PFSK-1 (cell line): ENCODE data around the gene HERC3.

Experiments
- FOXP2 ChIP-seq: optimal IDR thresholded peaks from 2 replicates; pipeline ENCODE3; 2011; ENCODE audit warnings: borderline replicate concordance, control low read depth, inconsistent platforms; ENCODE audit not compliant: insufficient read depth; ENCODE audit errors: extremely low read length, extremely low read depth
- POLR2AphosphoS5 ChIP-seq: IDR thresholded peaks from 2 replicates; pipeline ENCODE4 v1.6.1; 2012; ENCODE audit warnings: low read depth, mild to moderate bottlenecking, control low read depth, low read length, moderate library complexity
- REST ChIP-seq, 2 experiments: IDR thresholded peaks; 2 replicates each; pipeline versions ENCODE4 v1.6.1 to v1.8.0; 2011 to 2012; ENCODE audit warnings: low read depth in 2 of 2, low read length in 2 of 2, control low read depth in 1 of 2, inconsistent platforms in 1 of 2, mild to moderate bottlenecking in 1 of 2, moderate library complexity in 1 of 2; ENCODE audit not compliant: insufficient read depth in 1 of 2
- SIN3A ChIP-seq: IDR thresholded peaks from 2 replicates; pipeline ENCODE4 v1.6.1; 2012; ENCODE audit warnings: mild to moderate bottlenecking, low read length, moderate library complexity, borderline replicate concordance; ENCODE audit not compliant: insufficient read depth
- TAF1 ChIP-seq: IDR thresholded peaks from 2 replicates; pipeline ENCODE4 v1.6.1; 2012; ENCODE audit warnings: low read length, control low read depth, borderline replicate concordance; ENCODE audit not compliant: insufficient read depth

The HERC3 gene

GRCh38 chr4:88728146-88728545 is 135.9 kb downstream of the HERC3 start:
- no peak for TF ChIP-seq POLR2AphosphoS5
- no peak for TF ChIP-seq FOXP2
- no peak for TF ChIP-seq SIN3A
- no peak for TF ChIP-seq TAF1
- TF ChIP-seq REST (IDR thresholded peaks at IDR 0.05; ENCODE audit: insufficient read depth in 1 of 2, low read depth in 2 of 2, low read length in 2 of 2): no peak

DNA sequence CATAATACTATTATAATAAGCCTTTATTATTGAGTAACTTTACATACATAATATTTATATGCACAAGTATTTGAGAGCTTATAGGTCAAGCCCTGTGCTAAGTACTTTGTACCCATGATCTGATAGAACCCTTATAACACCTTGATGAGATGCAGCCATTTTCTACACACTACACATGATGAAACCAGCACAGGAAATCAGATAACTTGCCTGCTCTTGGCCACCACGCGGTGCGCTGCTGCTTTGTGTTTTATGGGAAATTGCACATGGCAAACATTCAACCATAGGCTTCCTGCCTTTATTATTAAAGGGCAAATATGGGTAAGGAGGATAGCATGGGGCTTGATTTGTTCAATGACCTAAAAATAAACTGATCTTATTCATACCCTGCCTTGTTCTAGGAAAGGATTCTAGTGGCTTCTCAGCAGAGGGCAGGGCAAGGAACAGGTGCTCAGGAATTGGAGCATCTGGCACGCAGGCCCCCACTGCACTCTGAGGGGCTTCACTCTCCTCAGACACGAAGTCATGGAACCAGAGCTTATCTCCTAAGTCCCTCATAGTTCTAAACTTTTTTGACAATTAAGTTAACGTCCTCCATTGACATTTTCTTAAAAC is 137.0 kb downstream of the HERC3 start:
- TF ChIP-seq FOXP2: no peak
- TF ChIP-seq REST (IDR thresholded peaks at IDR 0.05; ENCODE audit: insufficient read depth in 1 of 2, low read depth in 2 of 2, low read length in 2 of 2): no peak

- TF ChIP-seq FOXP2 (no peak), SIN3A (no peak), TAF1 (no peak), POLR2AphosphoS5 (no peak), REST (IDR thresholded peaks at IDR 0.05; ENCODE audit: insufficient read depth in 1 of 2, low read depth in 2 of 2, low read length in 2 of 2) (no peak)
Observed at GRCh38 chr4:88730811-88731210, 138.5 kb downstream of the HERC3 start.

DNA sequence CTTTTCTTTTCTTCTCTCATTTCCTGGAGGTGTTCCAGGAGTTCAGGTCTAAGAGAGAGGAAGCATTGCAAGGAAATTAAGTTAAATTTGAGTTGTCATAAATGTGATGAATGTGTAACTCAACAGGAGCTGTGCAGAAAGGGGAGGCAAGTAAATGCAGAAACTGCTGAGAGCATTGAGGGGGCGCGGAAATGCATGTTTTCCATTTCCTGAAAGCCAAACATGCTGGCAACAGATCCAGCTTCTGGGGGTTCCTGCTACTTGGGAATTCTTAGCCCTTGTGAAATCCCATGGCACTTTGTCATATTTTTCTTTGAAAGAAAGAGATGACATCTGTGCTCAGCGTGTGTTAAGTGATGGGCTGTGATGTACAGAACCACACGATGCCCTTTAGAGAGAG is 139.1 kb downstream of the HERC3 start:
- TF ChIP-seq POLR2AphosphoS5 (no peak), REST (IDR thresholded peaks at IDR 0.05; ENCODE audit: insufficient read depth in 1 of 2, low read depth in 2 of 2, low read length in 2 of 2) (no peak), TAF1 (no peak), SIN3A (no peak), FOXP2 (no peak)

DNA sequence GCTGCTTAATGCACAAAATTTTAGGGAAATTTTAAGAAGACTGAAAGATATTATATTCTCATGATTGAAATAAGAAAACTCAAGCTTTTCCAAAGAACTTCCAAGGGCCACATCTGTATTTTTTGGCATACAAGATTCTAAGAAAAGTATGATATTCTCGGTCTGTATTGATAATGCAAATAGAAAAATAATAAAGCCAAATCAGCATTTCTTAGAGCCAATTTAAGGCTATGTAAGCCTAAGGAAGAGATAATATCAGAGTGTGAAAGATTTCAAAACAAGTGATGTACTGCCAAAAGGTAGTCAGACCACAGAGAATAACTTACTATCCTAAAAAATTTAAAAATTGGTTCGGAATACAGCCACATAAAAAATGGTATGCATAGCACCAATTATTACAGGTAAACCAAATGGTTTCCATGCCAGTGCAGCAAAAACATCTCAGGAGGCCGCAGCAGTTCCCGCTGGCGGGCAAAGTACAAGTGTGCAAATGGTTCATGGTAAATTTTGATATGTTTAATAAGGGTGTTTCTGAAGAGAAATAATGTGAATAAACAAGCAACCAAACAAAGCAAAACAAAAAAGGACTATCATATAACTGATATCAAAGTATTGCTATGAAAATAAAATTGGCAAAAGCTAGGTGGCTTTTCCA is 140.6 kb downstream of the HERC3 start:
- no peak for TF ChIP-seq POLR2AphosphoS5
- TF ChIP-seq FOXP2: no peak
- no peak for TF ChIP-seq SIN3A
- TF ChIP-seq TAF1: no peak
- TF ChIP-seq REST (IDR thresholded peaks at IDR 0.05; ENCODE audit: insufficient read depth in 1 of 2, low read depth in 2 of 2, low read length in 2 of 2): no peak
